Hematopoietic multipotent progenitor cell (in vitro differentiated cells): ENCODE results near the gene MYB. TPM values are rescaled to one million over a fixed set of nuclear protein-coding genes. Genes with fewer than 3 reads are reported as not detected.

Experiments used
- DNase-seq, 3 donors: peaks; one replicate each; pipeline ENCODE4 v3.0.0-alpha.2; 2011 to 2015; ENCODE audit warnings: low read depth in 2 of 3, low spot score in 2 of 3
- total RNA-seq: library from RNA; depleted of rRNA; stranded (reverse); fragments of >200 nt; gene quantifications from one replicate; pipeline ENCODE4 v1.2.3, GENCODE V29; 2012

The MYB gene
- total RNA-seq, 1 donor, result 250 TPM

DNA sequence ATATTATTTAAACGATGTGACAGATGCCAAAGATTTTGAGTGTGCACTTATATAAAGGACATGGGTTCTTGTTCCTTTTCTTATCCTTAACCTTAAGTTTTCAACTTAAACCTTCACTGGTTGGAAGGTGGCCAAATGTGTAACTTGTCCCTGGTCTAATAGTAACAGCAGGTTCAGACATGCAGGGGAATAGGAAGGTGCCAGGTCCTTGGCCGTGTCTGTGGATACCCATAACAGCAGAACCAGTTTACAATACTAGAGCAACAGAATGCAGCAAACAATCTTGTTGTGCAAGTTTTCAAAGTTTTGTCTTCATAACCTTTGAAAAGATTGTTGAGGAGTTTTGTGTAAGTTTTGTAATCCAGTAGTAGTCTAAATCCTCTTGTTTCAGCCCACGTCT lies 4.4 kb downstream of the MYB start:
- no peak for DNase-seq

DNA sequence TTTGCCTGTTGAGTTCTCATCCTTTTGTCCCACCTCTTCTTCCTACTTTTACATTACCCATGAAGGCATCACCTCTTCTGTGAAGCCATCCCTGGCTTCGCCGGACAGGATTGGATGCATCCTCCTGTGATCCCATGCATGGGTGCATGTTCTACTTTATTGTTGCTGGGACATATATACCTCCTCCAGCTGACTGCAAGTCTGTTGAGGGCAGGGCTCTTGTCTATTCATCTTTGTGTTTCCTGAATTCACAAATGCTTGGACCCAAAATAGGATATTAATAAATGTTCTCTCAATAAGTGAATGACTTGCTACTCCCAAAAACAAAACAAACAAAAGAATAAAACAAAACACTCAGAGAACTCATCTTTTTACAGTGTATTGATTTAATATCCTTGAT lies 5.1 kb downstream of the MYB start:
- DNase-seq, result no peak

DNA sequence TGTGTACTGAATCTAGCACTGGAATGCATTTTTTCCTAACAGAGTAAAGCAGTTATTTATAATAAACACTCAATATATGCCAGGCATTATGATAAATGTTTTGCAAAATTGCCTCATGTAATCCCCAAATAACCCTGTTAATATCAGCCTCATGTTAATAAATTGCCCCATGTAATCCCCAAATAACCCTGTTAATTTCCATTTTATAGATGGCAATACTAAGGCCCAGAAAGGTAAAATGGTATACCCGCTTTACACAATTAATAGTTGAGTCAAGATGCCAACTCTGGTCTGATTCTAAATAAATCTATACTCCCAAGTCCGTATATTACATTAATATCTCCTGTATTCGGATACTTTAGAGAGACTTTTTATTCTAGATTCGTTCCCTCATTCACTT lies 6.3 kb downstream of the MYB start:
- DNase-seq, result no peak

DNA sequence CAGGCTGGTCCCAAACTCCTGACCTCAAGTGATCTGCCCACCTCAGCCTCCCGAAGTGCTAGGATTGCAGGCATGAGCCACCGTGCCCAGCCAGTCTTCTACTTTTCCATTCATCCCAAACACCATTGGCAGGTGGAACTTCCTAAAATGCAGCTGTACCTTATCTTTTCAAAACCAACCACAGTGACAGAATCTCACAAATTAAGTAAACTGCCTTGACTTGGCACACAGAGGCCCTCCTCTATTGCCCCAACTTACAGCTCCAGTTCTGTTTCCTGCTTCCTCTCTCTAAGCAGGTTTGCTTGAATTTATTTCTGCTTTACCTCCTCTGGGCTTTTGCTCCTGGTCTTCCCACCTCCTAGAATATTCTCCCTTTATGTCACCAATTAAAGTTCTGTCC lies 7.6 kb downstream of the MYB start:
- no peak for DNase-seq

DNA sequence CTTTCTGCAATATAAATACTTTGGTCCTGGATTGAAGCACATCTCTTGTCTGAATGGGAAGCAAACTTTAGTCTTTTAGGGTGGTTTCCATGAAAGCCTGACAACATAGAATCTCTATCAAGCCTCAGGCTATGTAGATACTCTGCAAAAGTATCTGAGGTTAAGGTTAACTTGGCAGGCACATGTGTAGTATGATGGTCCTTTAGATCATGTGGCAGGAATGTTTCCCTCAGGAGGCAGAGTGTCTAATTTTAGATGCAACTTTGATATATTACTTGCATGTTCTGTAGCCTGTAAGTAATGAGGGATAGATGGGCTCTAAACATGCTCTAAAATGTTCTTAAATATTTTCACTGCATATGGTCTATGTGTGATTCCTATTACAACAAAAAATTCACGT lies 8.2 kb downstream of the MYB start:
- DNase-seq, result no peak

DNA sequence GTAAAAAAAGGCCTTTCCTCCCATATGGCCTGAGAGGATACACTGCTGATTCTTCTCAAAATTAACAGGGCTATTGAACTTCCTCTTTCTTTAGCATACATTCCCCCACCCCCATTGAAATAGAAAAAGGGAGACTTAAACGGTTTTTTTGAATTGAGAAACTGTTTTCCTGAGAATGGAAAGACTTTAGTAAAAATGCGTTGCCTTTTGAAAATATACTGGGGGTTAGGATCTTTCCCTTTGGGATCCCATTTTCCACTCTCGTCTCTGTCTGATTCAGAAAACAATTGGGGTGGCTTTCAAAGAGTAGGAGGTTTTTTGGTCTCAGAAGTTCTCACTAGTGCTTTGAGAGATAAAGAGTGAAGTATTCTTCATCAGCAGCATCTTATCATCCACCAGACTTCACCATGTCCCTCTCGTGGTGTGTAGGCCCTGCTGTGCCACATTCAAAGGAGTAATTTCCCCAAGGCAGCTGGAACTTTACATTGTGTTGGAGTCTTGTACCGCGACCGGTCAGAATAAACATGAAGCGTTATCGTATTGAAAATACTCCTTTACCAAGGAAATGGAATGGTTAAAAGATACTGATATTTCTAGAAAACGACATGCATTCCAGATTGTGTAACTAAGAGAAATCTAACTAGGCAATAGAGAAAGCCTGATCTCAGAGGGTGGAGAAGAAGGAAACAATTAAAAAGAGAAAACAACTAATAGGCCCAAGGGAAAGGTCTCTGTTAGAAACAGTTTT lies 10.6 kb downstream of the MYB start:
- peak in 2 of 3 donors; percentile 46 to 87 for DNase-seq

DNA sequence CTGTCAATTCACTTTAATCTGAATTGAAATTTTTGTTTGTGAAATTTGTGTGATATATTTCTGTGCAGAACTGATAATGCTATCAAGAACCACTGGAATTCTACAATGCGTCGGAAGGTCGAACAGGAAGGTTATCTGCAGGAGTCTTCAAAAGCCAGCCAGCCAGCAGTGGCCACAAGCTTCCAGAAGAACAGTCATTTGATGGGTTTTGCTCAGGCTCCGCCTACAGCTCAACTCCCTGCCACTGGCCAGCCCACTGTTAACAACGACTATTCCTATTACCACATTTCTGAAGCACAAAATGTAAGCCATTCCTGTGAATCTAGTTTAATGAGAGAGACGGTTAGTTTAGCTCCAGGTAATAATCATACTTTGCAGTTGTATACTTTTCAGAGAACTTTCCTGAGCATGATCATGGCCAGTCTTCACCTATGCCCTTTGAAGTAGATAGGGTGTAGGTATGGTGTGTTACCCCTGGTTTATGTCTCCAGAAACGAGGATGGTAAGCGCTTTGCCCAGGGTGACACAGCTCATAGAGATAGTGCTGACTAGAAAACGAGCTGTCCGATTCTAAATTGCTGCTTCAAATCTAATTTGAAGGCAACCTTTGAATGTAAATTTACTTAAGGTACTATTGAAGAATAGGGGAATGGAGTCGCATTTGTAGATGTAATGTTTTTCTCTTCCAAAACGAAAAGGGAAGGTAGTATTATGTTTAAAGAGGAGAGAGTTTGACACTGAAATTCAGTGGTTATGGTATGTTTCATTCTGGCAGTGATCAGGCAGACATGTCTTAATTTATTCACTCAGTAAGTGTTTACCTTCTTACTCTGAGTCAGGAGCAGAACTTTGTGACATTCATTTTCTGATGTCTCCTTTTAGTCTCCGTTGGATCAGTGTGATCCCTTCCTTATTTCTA lies 11.4 kb downstream of the MYB start:
- no peak for DNase-seq

DNA sequence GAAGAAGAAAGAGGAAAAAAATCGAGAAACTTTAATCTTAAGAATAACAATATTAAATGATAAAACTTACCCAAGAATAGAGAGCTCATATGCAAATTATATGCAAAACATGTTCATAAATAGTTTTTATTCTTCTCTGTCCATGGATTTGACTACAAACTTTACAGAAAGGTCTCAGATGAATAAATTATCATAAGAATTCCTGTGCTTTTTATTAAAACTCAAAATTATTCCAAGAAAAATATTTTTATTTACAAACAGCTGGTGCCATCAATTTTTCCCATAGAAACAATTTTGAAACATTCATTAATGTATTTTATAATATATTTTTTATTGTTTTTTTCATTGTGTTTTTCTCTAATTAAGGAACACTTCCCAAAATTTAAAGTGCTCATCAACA lies 12.1 kb downstream of the MYB start:
- DNase-seq, result no peak

DNA sequence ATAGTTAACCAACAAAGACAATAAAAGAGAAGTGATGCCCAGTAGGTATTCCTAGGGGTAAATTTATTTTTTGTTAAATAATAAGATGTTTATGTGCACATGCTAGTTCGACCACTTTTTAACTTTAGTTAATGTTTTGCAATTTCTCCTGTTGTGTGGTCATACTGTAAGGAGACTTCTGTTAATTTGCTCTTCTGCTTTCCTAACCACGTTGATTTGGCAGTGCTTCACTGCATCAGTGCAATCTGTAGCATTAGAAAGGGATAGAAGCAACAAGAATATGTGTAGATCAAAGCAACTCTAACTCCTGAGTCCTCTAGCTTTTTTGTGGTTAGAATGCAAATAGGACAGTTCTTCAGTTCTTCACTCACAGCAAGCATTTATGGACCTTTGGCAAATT lies 13.9 kb downstream of the MYB start:
- DNase-seq, result peak in 2 of 3 donors; percentile 29 to 51

DNA sequence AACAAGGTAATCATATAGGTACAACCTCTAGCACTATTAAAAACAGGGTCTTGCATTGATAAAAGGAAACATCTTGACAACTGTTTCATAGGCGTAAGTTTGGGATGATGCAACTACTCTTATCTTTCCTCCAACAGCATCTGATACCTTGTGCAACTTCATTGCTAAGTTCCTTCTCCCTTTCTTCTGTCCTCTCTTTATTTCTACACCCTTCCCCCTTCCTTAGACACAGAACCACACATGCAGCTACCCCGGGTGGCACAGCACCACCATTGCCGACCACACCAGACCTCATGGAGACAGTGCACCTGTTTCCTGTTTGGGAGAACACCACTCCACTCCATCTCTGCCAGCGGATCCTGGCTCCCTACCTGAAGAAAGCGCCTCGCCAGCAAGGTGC lies 14.4 kb downstream of the MYB start:
- DNase-seq, result peak in 2 of 3 donors; percentile 45 to 58

DNA sequence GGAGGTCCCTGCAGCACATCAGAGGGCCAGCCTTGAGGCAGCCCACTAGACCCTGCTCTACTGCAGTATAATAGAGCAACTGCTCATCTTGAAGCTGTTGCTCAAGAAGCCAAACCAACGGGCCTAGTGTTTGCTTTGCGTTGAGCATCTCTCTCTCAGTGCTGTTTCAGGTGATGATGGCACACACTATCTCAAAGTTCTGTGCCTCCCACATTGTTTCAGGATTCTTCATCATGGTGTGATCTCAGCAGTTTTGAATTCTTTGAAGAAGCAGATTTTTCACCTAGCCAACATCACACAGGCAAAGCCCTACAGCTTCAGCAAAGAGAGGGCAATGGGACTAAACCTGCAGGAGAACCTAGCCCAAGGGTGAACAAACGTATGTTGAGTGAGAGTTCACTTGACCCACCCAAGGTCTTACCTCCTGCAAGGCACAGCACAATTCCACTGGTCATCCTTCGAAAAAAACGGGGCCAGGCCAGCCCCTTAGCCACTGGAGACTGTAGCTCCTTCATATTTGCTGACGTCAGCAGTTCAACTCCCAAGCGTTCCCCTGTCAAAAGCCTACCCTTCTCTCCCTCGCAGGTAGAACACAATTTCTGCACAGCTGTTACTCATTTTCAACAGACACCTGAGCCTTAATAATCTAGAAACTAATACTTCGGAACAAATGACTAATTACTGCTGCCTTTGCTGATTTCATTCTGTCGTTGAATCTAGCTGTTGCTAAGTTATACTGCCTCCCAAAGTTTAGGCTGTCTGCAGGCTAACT lies 15.8 kb downstream of the MYB start:
- DNase-seq, result no peak

DNA sequence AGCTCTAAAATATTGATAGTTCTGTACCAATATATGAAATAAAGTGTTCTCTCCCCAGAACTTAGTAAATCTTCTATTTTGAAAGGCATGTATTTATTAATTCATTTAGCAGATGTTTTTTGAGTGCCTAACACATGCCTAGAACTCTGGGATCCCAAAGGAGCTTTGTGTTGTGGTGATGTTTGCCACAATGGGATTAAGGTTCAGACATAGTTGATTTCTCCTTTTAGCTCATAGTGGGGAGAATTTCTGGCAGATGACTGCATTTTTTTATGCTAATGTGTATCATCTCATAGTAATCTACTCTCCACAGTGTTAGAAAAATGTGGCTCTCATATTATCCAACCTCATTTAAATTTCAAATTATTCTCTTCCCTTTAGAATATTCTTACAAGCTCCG lies 21.7 kb downstream of the MYB start:
- DNase-seq, result no peak

DNA sequence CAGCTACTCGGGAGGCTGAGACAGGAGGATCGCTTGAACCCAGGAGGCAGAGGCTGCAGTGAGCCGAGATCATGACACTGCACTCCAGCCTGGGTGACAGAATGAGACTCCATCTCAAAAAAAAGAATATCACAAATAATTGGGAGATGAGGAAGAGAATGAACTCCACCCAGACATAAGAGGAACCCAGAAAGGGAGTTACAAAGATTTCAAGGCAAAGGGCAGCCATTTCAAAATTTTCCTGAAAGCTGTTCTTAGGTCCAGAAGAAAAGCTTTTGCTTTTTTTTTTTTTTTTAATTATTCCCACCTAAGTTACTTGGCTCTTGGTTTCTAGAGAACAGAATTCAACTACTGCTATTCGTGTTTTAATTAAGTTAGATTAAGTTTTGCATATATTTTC lies 23.8 kb downstream of the MYB start:
- DNase-seq, result no peak

DNA sequence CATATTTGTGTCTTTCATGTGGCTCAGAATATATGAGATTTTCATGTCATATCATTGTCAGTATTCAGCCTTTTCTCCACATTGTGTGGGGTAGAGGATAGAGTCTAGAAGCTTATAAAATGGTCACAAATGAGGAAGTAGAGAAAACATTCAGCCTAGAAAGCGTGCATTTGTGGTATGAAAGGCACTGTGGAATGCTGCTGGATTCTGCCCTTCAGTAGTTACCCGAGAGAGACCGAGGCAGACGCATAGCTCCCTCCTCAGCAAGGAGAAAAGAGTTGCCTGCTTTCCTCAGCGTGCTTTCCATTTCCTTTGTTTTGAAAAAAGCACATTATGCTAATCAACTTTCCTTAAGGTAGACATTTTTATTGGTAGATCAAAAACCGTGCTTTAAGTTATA lies 28.7 kb downstream of the MYB start:
- DNase-seq, result peak in 2 of 3 donors; percentile 49 to 72

DNA sequence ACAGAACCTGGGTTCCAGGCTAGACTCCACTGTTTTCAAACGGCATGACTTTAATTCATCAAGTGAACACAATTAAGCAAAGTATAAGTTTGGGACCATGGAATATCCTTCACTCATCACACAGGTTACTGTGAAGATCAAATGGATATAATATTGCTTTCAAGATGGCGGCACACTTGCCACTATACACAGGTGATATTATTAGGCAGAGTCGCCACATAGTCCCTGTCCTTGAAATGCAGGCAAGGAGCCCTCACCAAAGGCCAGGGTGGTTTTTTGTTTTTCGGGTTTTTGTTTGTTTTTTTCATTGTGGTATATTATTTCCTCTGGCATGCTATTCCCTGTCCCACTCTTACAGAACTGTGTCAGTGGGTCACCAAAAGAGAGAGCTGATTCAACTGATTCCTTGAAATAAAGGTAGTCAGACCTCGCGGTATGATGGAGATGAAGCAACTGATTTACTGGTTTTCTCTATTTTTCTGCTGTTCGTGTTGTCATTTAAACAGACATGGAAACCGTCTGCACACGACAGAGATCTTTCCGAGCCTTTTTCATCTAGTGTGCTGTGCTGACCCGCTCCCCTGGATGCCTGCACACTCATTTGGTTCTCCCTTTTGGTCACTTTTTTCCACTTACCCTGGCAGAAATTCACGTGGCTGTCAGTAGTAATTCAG lies 29.7 kb downstream of the MYB start:
- DNase-seq, result no peak

DNA sequence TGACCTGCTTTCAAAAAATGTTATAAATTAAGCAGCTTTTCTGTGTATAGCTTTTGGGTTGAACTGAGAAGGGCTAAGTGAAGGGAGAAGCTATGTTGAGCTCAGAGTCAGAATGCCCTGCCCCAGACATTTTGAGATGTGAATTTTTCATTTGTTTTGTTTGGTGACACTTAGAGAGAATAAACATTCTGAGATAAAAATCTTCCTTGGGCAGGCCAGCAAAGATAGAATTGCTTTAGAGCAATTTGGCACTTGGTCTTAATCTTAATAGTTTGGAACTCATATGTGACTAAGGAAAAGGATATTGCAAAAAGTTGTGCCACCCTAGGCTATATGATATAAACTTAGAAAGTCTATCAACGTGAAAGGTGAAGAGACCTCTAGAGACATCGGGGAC lies 30.2 kb downstream of the MYB start:
- DNase-seq, result no peak

DNA sequence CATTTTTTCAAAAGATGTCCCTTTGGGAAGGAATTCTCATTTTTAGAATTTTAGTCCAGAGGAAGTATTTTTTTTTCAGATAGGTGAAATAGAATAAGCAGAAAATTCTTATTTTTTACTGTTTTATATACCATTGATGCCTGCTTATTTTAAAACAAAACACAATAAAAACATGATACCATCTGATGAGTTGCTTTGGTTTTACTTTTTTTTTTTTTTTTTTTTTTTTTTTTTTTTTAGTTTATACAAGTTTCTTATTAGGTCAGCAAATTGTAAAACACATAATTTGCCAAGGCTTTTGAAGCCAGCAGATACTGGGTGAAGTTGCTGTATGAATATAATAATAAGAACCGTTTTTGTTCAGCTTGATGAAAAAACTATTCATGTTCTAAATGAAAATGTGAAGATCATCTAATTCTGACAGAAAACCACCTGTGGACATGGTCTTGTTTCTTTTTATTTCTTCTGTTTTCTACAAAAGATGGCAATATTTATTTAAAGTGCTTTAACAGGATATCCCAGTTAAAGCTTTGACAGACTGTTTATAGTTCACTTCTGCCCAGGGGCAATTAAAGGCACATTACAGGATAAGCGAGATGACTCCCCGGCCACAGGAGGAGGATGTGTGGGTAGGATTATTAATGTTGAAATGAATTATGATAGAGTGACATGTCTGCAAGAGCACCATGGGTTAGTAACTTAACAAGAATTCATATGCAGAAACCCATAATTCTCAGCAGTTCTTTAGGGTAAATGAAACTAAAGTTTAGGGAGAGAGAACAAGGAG lies 31.1 kb downstream of the MYB start:
- DNase-seq, result peak in 2 of 3 donors; percentile 47 to 63

DNA sequence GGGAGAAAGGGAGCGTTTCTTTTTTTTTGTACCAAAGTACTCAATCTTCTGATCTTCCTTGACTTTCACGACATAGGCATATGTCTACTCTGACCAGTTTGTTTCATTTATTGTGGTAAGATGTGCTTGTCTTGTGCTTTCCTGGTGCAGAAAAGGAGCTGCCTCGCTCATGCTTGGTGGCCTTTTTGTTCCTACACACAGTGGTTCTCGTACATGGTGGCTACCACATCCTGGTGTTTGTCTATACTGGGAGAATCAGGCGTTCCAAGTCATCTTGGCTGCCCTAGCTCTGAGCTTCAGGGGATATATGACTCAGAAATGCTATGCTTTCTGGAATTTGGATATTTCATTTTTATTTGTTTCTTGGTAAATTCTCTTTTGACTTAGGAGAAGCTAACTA lies 31.8 kb downstream of the MYB start:
- no peak for DNase-seq

DNA sequence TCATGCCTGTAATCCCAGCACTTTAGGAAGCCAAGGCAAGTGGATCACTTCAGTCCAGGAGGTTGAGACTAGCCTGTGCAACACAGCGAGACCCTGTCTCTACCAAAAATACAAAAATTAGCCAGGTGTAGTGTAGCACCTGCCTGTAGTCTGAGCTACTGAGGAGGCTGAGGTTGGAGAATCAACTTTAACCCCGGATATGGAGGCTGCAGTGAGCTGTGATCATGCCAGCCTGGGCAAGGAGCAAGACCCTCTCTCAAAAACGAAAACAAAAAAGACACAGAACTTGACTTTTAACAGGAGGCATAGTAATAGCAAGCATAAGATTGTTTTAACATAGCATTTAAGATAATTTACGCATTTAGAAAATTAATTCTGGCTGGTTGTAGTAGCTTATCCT lies 32.5 kb downstream of the MYB start:
- DNase-seq, result no peak

DNA sequence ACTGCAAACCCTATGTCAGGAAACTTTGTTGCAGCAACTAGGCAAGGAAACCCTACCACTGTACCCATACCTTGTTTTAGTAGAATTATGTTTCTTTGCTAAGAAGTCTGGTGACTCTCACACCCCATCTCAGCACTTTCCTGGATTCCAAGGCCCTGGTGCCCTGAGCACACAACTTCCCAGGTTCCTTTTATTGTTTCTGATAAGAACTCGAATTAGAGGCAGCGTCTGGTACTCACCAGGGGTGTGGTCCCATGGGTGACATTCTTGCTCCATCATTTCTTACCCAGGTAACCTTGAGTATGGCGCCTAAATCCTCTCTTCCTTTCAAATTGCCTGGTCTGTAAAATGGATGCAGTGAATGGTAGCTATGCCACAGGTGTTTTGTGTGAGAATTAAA lies 34.1 kb downstream of the MYB start:
- no peak for DNase-seq
